ENCODE results near the gene RBMS3. TPM values are rescaled to one million over a fixed set of nuclear protein-coding genes. Genes with fewer than 3 reads are reported as not detected.

RBMS3 gene
- total RNA-seq, 1 donor: 81.1 TPM

DNA sequence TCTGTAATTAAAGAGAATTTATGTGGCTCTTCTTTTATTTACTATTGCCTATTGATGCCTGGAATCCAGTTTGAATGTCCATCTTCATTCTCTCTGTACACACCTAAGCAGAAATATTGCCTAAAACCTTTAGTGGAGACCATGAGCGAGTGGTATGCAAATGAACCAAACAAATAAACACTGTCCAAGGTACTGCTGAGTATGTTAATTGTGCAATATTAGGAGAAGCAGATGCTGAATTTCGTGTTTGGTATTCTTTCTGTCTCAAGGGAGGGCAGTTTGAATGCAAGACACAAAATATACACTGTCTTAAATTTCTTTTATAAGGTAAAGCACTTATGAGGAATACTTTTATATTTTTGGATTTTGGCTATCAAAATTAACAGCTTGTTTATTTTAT lies 440.9 kb downstream of the RBMS3 start:
- TF ChIP-seq, protein P1, sequence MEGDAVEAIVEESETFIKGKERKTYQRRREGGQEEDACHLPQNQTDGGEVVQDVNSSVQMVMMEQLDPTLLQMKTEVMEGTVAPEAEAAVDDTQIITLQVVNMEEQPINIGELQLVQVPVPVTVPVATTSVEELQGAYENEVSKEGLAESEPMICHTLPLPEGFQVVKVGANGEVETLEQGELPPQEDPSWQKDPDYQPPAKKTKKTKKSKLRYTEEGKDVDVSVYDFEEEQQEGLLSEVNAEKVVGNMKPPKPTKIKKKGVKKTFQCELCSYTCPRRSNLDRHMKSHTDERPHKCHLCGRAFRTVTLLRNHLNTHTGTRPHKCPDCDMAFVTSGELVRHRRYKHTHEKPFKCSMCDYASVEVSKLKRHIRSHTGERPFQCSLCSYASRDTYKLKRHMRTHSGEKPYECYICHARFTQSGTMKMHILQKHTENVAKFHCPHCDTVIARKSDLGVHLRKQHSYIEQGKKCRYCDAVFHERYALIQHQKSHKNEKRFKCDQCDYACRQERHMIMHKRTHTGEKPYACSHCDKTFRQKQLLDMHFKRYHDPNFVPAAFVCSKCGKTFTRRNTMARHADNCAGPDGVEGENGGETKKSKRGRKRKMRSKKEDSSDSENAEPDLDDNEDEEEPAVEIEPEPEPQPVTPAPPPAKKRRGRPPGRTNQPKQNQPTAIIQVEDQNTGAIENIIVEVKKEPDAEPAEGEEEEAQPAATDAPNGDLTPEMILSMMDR (IDR thresholded peaks at IDR 0.05; ENCODE audit: extremely low read depth, low read depth, low read length): no peak
- no peak overlapping the region for H3K4me2 ChIP-seq (ENCODE audit: insufficient read depth, low read length)
- H3K4me1 ChIP-seq (ENCODE audit: insufficient read depth, low read length): no peaks in the 10 kb centered on the region
- no peak overlapping the region for H3K27ac ChIP-seq (ENCODE audit: low read depth, low read length)
- H3K27me3 ChIP-seq (ENCODE audit: insufficient read depth, low read length): no peaks in the 10 kb centered on the region
- no peaks in the 10 kb centered on the region for H3K36me3 ChIP-seq (ENCODE audit: insufficient read depth, low read length)
- H2AFZ ChIP-seq (ENCODE audit: low read length): no peak overlapping the region
- H4K20me1 ChIP-seq (ENCODE audit: insufficient read depth, low read length): no peaks in the 10 kb centered on the region
- no peak for DNase-seq (ENCODE audit: insufficient read length, low spot score, missing footprints)
- H3K4me3 ChIP-seq (ENCODE audit: insufficient read depth, low read length): no peak overlapping the region
- no peaks in the 10 kb centered on the region for H3K79me2 ChIP-seq (ENCODE audit: insufficient read depth, low read length)
- no peaks in the 10 kb centered on the region for H3K9me3 ChIP-seq (ENCODE audit: low read depth, low read length)

DNA sequence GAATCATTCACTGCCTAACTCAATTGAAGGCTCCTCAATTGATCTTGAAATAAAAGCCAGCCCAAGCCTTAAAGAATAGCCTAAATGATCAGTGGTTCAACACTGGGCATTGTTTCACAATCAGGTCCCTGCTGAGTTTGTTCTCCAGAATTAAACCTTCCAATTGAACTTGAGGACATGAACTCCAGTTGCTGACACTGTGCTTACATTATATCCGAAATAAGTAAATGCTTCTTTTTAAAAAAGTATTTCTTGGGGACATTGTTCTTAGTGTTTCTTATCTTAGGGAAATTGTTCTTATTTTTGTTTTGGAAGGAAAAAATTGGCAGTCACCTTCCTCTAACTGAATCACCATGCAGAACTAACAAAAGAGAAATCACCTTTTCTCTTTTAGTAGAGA lies 450.2 kb downstream of the RBMS3 start:
- H2AFZ ChIP-seq (ENCODE audit: low read length): no peak overlapping the region
- no peak overlapping the region for H3K27ac ChIP-seq (ENCODE audit: low read depth, low read length)
- no peaks in the 10 kb centered on the region for H3K36me3 ChIP-seq (ENCODE audit: insufficient read depth, low read length)
- no peak overlapping the region for H3K4me3 ChIP-seq (ENCODE audit: insufficient read depth, low read length)
- no peaks in the 10 kb centered on the region for H3K9me3 ChIP-seq (ENCODE audit: low read depth, low read length)
- no peaks in the 10 kb centered on the region for H3K27me3 ChIP-seq (ENCODE audit: insufficient read depth, low read length)
- TF ChIP-seq, protein P1 (IDR thresholded peaks at IDR 0.05; ENCODE audit: extremely low read depth, low read depth, low read length): no peak
- H4K20me1 ChIP-seq (ENCODE audit: insufficient read depth, low read length): no peaks in the 10 kb centered on the region
- H3K79me2 ChIP-seq (ENCODE audit: insufficient read depth, low read length): no peaks in the 10 kb centered on the region
- H3K4me2 ChIP-seq (ENCODE audit: insufficient read depth, low read length): no peak overlapping the region
- H3K4me1 ChIP-seq (ENCODE audit: insufficient read depth, low read length): no peaks in the 10 kb centered on the region
- no peak for DNase-seq (ENCODE audit: insufficient read length, low spot score, missing footprints)

DNA sequence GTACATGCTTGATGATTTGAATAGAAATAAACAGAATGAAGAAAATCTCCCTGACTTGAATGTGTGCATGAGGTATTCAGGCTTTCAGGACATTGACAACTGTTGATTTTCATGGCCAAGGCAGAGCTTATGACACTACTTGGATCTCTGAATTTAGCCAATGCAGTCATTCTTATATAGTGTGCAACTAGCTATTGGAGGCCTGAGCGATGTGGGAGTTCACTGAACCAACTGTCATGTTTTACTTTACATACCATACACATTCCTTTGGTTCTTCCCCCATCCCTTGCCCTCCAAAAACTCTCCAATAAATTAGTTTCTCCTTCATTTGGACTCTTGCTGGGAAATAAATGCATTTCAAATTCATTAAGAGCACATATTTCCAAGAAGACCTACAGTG lies 460.4 kb downstream of the RBMS3 start:
- H3K9me3 ChIP-seq (ENCODE audit: low read depth, low read length): no peaks in the 10 kb centered on the region
- TF ChIP-seq, protein P1 (IDR thresholded peaks at IDR 0.05; ENCODE audit: extremely low read depth, low read depth, low read length): no peak
- no peak overlapping the region for H2AFZ ChIP-seq (ENCODE audit: low read length)
- H4K20me1 ChIP-seq (ENCODE audit: insufficient read depth, low read length): no peaks in the 10 kb centered on the region
- DNase-seq (ENCODE audit: insufficient read length, low spot score, missing footprints): no peak
- H3K4me3 ChIP-seq (ENCODE audit: insufficient read depth, low read length): no peak overlapping the region
- no peaks in the 10 kb centered on the region for H3K79me2 ChIP-seq (ENCODE audit: insufficient read depth, low read length)
- H3K27ac ChIP-seq (ENCODE audit: low read depth, low read length): no peak overlapping the region
- H3K4me2 ChIP-seq (ENCODE audit: insufficient read depth, low read length): no peak overlapping the region
- H3K27me3 ChIP-seq (ENCODE audit: insufficient read depth, low read length): no peaks in the 10 kb centered on the region
- H3K4me1 ChIP-seq (ENCODE audit: insufficient read depth, low read length): no peaks in the 10 kb centered on the region
- no peaks in the 10 kb centered on the region for H3K36me3 ChIP-seq (ENCODE audit: insufficient read depth, low read length)

DNA sequence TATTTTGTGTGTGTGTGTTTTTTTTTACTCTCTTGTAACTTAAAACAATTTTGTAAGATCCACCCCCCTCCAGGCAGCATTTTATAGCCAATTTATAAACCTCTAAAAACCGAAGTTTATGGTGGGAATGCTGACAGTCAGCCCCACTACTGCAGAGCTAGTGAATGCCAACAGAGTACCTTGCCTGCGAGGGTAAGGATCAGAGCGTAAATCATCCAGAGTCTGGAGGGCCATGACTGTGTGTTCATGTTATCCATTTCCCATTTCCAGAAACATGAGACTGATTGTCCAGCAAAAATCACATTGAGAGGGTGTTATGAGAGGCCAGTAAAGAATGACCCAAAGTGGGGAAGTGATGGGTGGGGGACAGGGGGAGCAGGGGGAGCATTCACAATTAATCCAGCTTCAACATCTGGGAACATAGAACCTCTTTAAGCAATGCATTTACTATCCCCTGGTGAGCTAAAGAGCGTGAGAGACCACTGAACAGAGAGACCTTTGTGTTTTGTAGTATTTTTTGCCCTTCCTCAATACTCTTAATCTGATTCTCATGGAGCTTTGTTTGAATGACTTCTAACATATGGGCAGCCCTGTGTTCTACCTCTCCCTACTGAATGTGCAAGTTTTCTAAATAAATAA lies 464.5 kb downstream of the RBMS3 start:
- Histone ChIP-seq H3K4me2 (ENCODE audit: insufficient read depth, low read length) (no peak overlapping the region), H3K27ac (ENCODE audit: low read depth, low read length) (no peak overlapping the region), H3K79me2 (ENCODE audit: insufficient read depth, low read length) (no peaks in the 10 kb centered on the region), H3K9me3 (ENCODE audit: low read depth, low read length) (no peaks in the 10 kb centered on the region), H2AFZ (ENCODE audit: low read length) (no peak overlapping the region), H3K4me3 (ENCODE audit: insufficient read depth, low read length) (no peak overlapping the region), H4K20me1 (ENCODE audit: insufficient read depth, low read length) (no peaks in the 10 kb centered on the region), H3K27me3 (ENCODE audit: insufficient read depth, low read length) (no peaks in the 10 kb centered on the region), H3K36me3 (ENCODE audit: insufficient read depth, low read length) (no peaks in the 10 kb centered on the region), H3K4me1 (ENCODE audit: insufficient read depth, low read length) (no peaks in the 10 kb centered on the region)
- TF ChIP-seq, protein P1 (IDR thresholded peaks at IDR 0.05; ENCODE audit: extremely low read depth, low read depth, low read length): no peak
- DNase-seq (ENCODE audit: insufficient read length, low spot score, missing footprints): no peak

Data from osteoblast (primary cell).